Neural cell (in vitro differentiated cells): Measurements from ENCODE around the gene RASGEF1B.

ENCODE experiments used
- CTCF ChIP-seq: fragments of 450-650 bp; IDR thresholded peaks from 2 replicates; pipeline ENCODE4 v1.5.1; 2014; ENCODE audit warnings: antibody characterized with exemption, mild to moderate bottlenecking, moderate library complexity; ENCODE audit not compliant: poor library complexity, severe bottlenecking
- EP300 ChIP-seq: fragments of 450-650 bp; conservative IDR thresholded peaks from 2 replicates; pipeline ENCODE4 v1.6.1; 2014; ENCODE audit warnings: antibody characterized with exemption, mild to moderate bottlenecking, moderate library complexity; ENCODE audit not compliant: poor library complexity, severe bottlenecking
- EZH2 ChIP-seq: fragments of 200-600, 300-800 bp; shearing (Covaris generic), sonication (generic); IDR thresholded peaks from 2 replicates; pipeline ENCODE4 v1.6.1; 2014; ENCODE audit warnings: antibody characterized with exemption, low read length, borderline replicate concordance, mild to moderate bottlenecking; ENCODE audit not compliant: insufficient read depth, poor library complexity, severe bottlenecking
- MXI1 ChIP-seq: fragments of 450-650 bp; conservative IDR thresholded peaks from 2 replicates; pipeline ENCODE4 v1.6.1; 2014; ENCODE audit warnings: antibody characterized with exemption, mild to moderate bottlenecking; ENCODE audit not compliant: poor library complexity, severe bottlenecking
- POLR2AphosphoS5 ChIP-seq: IDR thresholded peaks from 2 replicates; pipeline ENCODE4 v1.6.1; 2012
- REST ChIP-seq: IDR thresholded peaks from 2 replicates; pipeline ENCODE4 v1.6.1; 2012; ENCODE audit warnings: borderline replicate concordance
- SMC3 ChIP-seq: fragments of 450-650 bp; conservative IDR thresholded peaks from 2 replicates; pipeline ENCODE4 v1.6.1; 2014; ENCODE audit warnings: antibody characterized with exemption, mild to moderate bottlenecking, moderate library complexity; ENCODE audit not compliant: poor library complexity
- TAF1 ChIP-seq: IDR thresholded peaks from 2 replicates; pipeline ENCODE4 v1.6.1; 2012; ENCODE audit warnings: low read depth

GRCh38 chr4:81508411-81509185 lies 36.9 kb upstream of the RASGEF1B start:
- TF ChIP-seq CTCF (no peak), EP300 (no peak), TAF1 (no peak), POLR2AphosphoS5 (no peak), REST (no peak), EZH2 (no peak), MXI1 (no peak), SMC3 (no peak)
